HG03196 (cell line): ENCODE data around the gene CFAP58.

Experiments
- ATAC-seq: cut with Tn5 transposase; IDR thresholded peaks from one replicate; pipeline ENCODE4 v1.9.1; 2021; ENCODE audit not compliant: unreplicated experiment

CFAP58 gene

GRCh38 chr10:104321226-104321625 lies 32.4 kb upstream of the CFAP58 start:
- no peak for ATAC-seq

- ATAC-seq: peak; percentile 8
Observed at GRCh38 chr10:104321725-104322415, 31.8 kb upstream of the CFAP58 start.

- ATAC-seq: peak; percentile 46
Observed at GRCh38 chr10:104322416-104322782, 31.2 kb upstream of the CFAP58 start.

GRCh38 chr10:104323085-104323484 lies 30.5 kb upstream of the CFAP58 start:
- ATAC-seq: no peak

GRCh38 chr10:104323760-104324201 lies 29.9 kb upstream of the CFAP58 start:
- no peak for ATAC-seq

GRCh38 chr10:104324221-104324686 lies 29.4 kb upstream of the CFAP58 start:
- ATAC-seq: no peak

GRCh38 chr10:104324931-104325330 lies 28.7 kb upstream of the CFAP58 start:
- no peak for ATAC-seq

GRCh38 chr10:104325436-104326435 lies 27.9 kb upstream of the CFAP58 start:
- no peak for ATAC-seq

GRCh38 chr10:104326991-104327610 lies 26.5 kb upstream of the CFAP58 start:
- ATAC-seq: no peak

- ATAC-seq: no peak
Observed at GRCh38 chr10:104327745-104328645, 25.6 kb upstream of the CFAP58 start.

GRCh38 chr10:104328646-104328895 lies 25.1 kb upstream of the CFAP58 start:
- ATAC-seq: no peak

GRCh38 chr10:104328896-104329710 lies 24.5 kb upstream of the CFAP58 start:
- ATAC-seq: no peak

GRCh38 chr10:104329735-104330134 lies 23.9 kb upstream of the CFAP58 start:
- ATAC-seq: no peak

- ATAC-seq: no peak
Observed at GRCh38 chr10:104330168-104331110, 23.2 kb upstream of the CFAP58 start.

- no peak for ATAC-seq
Observed at GRCh38 chr10:104331208-104331838, 22.3 kb upstream of the CFAP58 start.

- ATAC-seq: no peak
Observed at GRCh38 chr10:104332243-104333031, 21.2 kb upstream of the CFAP58 start.

GRCh38 chr10:104333032-104333727 lies 20.5 kb upstream of the CFAP58 start:
- ATAC-seq: no peak
